ENCODE data around the gene RMP24.
A peak's percentile ranks its signal among the peaks of the same experiment; 100 is the strongest.
"Not testable (repeated sequence)": the region's sequence is repeated elsewhere in the genome, so short reads cannot be mapped to it uniquely, and the experiment has no call there.

Gene RMP24

GRCh38 chr18:36024241-36024640, 51.8 kb downstream of the RMP24 start:
- DNase-seq (ENCODE audit: low spot score in 2 of 2); H3K9me3 Mint-ChIP-seq; H3K27me3 Mint-ChIP-seq; H3K27ac Mint-ChIP-seq; H3K4me1 Mint-ChIP-seq; H3K4me3 Mint-ChIP-seq; ATAC-seq (ENCODE audit: low read depth): not testable (repeated sequence)
- H3K36me3 Mint-ChIP-seq = peaks cover 16% of the 10 kb centered on the region

- no peak overlapping the region for H3K27ac Mint-ChIP-seq
- H3K27me3 Mint-ChIP-seq = no peaks in the 10 kb centered on the region
- no peak for ATAC-seq (ENCODE audit: low read depth)
These were observed 52.5 kb downstream of the RMP24 start for GRCh38 chr18:36025025-36025424.

GRCh38 chr18:36028859-36029258, 56.4 kb downstream of the RMP24 start:
- Mint-ChIP-seq H3K27ac (peak overlapping the region; percentile 60), H3K4me1 (peaks cover 14% of the 10 kb centered on the region), H3K4me3 (no peak overlapping the region), H3K9me3 (no peaks in the 10 kb centered on the region), H3K27me3 (no peaks in the 10 kb centered on the region), H3K36me3 (peaks cover 23% of the 10 kb centered on the region)
- DNase-seq (ENCODE audit: low spot score in 2 of 2) (no peak), ATAC-seq (ENCODE audit: low read depth) (no peak)

More at GRCh38 chr18:36025025-36025424, 52.5 kb downstream of the RMP24 start:
- Mint-ChIP-seq H3K36me3 (peaks cover 16% of the 10 kb centered on the region), H3K4me1 (no peaks in the 10 kb centered on the region), H3K9me3 (no peaks in the 10 kb centered on the region), H3K4me3 (no peak overlapping the region)
- no peak for DNase-seq (ENCODE audit: low spot score in 2 of 2)

All from memory B cell (primary cell).